OCI-LY1 (cell line): ENCODE results near the gene MRPL40.

ENCODE experiments used
- EZH2 ChIP-seq: fragments of 200-600 bp; sonication (generic), shearing (Covaris generic); IDR thresholded peaks from 2 replicates; pipeline ENCODE4 v1.8.0; 2017; ENCODE audit warnings: borderline replicate concordance, mixed run types, mild to moderate bottlenecking, antibody characterized with exemption, low read length, moderate library complexity, mixed read lengths
- TF ChIP-seq, protein P1 (sequence below): fragments of 200-600 bp; sonication (generic), shearing (Covaris generic); IDR thresholded peaks from 2 replicates; pipeline ENCODE4 v1.5.1; 2017; ENCODE audit warnings: mild to moderate bottlenecking, antibody characterized with exemption, low read length, moderate library complexity, mixed read lengths

DNA sequence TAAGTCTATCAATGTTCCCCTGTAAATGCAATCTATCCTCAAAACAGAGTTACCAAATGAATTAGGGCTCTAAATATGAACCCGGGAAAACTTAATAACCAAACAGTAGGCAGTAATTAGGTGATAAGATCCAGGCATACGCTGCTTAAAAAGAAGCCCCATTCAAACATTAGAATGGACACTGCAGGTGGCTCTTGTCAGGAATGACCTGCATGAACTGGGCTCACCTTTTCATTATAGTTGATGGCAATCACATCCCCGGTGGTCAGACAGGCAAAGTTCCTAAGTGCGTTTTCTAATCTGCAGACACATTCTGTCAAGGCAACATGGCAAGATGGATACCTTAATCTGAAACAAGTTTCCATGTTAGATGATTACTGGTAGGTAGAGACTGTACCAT lies 32.6 kb downstream of the MRPL40 start:
- TF ChIP-seq, protein P1, sequence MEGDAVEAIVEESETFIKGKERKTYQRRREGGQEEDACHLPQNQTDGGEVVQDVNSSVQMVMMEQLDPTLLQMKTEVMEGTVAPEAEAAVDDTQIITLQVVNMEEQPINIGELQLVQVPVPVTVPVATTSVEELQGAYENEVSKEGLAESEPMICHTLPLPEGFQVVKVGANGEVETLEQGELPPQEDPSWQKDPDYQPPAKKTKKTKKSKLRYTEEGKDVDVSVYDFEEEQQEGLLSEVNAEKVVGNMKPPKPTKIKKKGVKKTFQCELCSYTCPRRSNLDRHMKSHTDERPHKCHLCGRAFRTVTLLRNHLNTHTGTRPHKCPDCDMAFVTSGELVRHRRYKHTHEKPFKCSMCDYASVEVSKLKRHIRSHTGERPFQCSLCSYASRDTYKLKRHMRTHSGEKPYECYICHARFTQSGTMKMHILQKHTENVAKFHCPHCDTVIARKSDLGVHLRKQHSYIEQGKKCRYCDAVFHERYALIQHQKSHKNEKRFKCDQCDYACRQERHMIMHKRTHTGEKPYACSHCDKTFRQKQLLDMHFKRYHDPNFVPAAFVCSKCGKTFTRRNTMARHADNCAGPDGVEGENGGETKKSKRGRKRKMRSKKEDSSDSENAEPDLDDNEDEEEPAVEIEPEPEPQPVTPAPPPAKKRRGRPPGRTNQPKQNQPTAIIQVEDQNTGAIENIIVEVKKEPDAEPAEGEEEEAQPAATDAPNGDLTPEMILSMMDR: no peak
- no peak for TF ChIP-seq EZH2
